HG02798 (cell line): ENCODE measurements around the gene DCP1B.

Experiments
- ATAC-seq: cut with Tn5 transposase; IDR thresholded peaks from one replicate; pipeline ENCODE4 v1.9.1; 2021; ENCODE audit warnings: mild to moderate bottlenecking; ENCODE audit not compliant: unreplicated experiment, poor library complexity

Gene DCP1B

DNA sequence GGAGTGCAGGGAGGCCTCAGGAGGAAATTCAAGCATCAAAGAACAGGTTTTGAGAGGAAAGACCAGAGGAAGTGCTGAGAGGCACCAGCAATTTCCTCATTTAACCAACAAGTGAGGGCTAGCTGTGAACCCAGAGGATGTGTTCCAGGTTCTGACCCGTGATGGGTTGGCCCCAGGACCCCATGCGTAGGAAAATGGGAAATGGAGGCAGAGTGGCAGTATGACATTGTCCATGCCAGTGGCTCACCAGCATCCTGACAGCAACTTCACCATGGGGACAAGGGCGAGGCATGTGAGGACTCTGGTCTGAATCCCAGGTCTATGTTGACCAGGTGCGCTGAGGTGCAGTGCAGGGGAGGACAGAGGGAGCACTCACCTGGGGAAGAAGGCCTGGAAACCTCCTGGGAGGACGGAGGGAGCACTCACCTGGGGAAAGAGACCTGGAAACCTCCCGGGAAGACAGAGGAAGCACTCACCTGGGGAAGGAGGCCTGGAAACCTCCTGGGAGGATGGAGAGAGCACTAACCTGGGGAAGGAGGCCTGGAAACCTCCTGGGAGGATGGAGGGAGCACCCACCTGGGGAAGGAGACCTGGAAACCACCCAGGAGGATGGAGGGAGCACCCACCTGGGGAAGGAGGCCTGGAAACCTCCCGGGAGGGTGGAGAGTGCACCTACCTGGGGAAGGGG lies 79.1 kb downstream of the DCP1B start:
- no peak for ATAC-seq

DNA sequence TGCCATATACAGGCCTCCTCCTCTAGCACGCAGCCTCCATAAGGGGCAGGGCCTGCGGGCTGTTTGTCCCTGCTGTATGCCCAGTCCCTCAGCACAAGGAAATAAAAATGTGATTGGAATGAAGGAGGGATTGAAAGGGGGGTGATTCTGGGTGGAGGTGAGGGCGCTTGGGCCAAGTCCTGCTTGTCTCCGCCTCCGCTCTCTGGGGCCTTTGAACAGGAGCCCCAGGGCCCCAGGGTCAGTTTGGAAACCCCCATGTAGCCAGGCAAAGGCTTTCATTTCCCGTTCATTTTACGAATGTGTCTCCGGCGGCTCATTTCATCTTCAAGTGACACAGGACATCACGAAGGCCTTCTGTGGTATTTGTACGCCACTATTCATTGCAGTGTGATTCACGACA lies 81.3 kb downstream of the DCP1B start:
- ATAC-seq = no peak

DNA sequence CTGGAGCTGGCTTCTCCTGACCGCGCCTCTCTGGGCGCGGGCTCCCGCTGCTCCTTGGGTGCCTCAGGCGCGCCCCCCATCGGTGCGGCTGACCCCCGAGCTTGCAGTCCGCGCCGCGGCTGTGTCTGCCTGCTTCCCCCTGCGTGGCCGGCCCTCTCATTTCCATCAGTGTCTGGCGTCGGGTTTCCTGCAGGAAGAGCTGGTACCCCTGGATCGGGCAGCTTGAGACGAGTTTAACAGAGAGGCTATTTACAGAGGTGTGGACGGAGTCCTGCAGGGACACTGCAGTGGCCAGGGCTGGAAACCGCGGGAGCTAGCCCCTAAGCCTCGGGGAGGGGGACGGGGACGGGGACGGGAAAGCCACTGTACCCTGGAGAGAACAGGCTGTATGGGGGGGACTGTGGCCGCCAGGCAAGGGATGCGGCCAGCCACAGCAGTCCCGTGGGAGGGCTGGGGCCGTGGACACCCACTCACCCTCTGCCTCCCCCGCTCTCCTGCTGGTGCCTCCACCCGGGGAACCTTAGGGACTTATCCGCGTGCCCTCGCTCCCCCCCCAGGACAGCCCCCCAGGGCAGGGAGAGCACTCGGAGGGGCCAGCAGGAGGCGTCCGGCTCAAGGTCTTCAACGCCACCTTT lies 82.1 kb downstream of the DCP1B start:
- ATAC-seq = no peak

DNA sequence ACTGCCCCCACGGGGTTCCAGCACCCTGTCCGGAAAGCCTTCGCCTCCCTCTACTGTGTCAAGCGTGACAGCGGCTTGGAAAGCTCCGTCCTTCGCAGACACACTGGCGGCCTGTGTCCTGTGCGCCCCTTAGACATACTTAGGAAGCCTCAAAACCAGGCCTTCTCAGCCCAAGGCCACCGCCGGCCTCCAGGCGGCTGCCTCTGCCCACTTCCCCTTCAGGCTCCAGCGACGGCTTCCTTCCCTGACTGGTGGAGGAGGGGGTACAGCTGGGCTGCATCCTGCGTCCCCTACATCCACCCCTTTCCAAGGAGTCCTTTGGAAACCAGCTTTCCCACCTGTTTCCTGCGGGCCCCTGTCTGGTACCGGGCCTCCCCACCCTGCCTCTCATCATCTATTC lies 83.3 kb downstream of the DCP1B start:
- no peak for ATAC-seq

DNA sequence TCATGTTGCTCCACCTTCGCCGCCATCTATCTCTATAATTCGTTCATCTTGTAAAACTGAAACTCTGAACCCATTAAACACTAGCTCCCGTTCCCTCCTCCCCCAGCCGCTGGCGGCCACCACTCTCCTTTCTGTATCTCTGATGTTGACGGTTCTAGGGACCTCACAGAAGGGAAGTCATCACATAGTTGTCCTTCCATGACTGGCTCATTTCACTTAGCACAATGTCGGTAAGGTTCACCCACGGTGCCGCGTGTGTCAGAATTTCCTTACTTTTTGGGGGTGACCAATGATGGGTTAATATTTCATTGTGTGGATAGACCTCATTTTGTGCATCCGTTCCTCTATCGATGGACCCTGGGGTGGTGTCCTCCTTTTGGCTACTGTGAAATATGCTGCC lies 83.8 kb downstream of the DCP1B start:
- no peak for ATAC-seq

DNA sequence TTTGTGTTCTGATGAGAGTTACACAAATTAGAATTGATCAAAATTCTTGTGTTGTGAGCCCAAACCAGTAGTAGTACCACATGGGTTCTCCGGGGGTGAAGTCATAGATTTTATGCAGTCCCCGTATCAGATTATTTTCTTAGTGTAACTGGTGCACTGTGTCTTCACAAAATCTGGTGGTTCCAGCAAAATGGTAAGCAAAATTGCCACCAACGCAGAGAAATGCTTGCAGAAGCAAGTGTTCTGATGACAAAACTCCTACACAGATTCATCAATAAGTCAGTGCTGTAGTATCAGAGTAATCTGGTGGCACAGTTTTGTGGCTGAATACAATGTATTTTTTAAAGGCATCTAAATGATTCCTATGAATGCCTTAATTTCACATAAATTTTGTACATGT lies 84.5 kb downstream of the DCP1B start:
- ATAC-seq = no peak

DNA sequence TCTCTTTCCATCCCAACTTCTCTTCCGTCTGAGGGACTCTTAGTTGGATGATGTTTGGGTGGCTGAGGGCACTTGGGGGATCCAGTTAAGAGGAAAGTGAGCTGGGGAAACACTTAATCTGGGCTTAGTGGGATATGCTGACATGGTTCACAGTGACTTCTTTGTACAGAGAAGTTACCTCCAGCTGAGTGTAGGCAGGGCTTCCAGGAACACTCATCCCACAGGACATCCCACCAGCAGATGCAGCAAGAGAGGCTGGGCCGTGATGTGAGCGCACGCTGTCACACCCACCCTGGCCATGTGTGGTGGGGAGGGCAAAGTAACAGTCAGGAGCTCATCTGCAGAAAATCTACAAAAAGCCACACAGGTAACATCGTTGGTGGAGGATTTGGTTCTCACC lies 85.0 kb downstream of the DCP1B start:
- no peak for ATAC-seq

DNA sequence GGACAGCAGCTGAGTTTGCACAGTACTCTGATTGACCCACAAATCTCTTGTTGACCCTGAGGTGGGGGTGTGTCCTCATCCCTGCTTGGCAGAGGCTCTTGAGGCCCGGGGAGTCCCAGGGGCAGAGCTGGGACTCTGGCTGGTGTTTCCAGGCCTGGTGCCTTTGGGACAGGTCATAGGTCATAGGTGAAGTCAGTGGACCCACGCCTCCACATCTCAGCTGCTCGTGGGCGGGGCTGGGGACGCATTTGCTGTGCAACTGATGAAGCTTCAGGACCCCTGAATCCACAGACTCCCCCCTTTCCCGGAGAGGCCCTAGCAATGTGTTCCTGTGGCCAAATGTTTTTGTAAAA lies 85.4 kb downstream of the DCP1B start:
- ATAC-seq = no peak

DNA sequence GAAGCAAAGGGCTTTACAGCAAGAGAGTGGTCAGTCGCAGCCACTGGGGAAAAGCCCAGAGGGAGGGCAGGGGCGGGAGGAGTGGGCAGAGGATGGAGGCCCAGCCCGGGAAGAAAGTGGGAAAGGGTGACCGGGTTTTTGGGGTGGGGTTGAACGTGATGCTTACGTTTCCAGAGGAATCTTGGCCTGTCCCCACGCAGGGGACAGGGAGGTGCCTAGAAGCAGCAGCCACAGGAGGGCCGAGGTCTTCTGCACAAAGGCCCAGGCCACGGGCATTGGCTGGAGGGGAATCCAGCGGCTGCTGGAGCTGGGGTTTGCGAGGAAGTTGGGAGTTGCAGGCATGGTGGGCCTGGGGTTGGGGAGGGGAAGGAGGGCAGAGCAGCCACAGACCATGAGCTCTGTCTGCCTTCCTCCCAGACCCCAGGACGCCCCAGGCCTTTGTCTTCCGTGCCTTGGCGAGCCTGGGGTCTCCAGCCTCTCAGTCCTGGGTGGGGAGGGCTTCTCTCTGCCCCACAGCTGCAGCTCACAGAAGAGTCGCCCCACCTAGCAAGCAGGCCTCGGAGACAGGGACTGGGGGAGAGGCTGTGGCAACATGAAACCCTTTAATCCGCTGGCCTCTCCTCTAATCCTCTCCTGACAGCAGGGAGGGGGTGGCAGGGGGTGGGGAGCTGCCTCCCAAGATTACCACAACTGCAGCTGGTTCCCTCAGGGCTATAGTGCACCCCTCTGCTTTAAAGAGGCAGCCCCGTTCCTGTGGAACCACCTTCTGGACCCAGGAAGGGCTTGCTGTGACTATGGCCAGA lies 86.0 kb downstream of the DCP1B start, which contains the start of gene CACNA2D4:
Gene CACNA2D4, minus strand, starts transcription at position 572 of the 803 bp plus-strand sequence. Its CDS starts 179 bp downstream, at position 393.
- ATAC-seq = no peak

DNA sequence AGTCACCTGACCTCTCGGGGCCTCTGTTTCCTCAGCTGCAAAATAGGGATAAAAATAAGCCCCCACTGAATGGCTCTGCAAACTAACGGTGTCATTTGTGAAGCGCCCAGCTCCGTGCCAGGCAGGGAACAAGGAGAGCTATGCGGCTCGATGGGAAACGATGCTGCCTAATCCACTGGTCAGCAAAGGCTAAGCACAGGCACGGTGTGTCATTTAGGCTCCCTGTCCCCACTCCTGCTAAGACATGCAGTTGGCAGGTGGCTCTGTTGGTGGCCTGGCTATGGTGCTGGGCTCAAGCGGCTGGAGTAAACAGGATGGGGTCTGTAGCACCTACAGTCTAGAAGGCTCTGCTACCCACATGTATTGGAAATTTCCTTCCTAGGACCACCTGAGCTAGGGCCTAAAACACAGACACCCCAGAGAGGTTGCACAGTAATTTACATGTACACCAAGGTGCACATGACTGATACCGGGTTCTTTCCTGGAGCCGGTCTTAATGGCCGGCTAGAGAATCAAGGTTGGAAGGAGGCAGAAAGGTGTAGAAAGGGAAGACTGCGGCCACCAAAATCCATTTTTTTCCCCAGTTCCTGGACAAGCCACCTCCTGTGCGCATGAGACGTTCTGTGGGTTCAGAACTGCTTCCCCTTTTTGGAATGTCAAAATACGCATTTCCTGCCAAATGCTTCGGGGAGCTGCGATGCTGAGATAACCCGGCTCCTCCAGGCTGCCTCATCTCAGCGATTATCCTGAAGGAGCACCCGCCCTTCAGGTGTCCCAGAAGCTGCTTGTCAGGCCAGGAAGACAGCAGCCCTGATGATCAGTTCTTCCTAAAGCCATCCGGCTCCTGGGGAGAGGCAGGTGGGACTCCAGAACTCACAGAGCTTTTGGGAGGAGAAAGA lies 86.8 kb downstream of the DCP1B start:
- no peak for ATAC-seq

DNA sequence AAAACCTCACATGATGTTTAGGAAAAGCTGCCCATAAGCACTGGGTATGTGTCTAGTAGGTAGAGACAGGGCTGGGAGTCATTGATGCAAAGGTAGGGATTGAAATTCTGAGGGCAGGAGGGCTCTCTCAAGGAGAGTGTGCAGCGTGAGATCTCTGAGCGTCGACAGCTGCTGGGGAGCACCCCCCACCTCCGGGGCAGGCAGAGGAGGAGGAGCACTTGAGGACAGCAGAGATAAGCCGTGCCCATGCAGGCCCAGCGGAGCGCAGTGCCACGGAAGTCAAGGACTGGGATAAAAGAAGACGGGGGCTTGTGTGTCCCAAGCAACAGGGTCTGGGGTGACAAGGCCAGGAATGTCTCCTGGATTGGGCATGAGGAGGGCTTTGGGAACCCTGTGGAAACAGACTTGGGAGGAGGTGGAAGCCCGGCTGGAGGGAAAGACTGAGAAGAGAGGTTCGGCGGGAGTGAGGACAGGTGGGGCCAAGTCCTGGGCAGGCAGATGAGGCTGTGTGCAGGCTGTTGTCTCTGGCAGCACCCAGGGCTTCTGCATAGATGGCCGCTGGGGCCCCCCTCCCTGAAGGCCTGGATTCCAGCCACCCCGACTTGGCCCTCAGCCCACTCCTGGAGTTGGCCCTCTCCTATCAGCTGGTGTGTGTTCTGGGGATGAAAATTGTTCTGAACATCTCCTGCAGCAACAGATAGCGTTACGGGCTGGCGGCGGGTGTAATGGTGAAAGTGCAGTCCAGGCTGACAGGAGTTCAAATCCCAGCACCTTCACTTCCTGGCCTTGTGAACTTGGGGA lies 87.7 kb downstream of the DCP1B start:
- no peak for ATAC-seq

DNA sequence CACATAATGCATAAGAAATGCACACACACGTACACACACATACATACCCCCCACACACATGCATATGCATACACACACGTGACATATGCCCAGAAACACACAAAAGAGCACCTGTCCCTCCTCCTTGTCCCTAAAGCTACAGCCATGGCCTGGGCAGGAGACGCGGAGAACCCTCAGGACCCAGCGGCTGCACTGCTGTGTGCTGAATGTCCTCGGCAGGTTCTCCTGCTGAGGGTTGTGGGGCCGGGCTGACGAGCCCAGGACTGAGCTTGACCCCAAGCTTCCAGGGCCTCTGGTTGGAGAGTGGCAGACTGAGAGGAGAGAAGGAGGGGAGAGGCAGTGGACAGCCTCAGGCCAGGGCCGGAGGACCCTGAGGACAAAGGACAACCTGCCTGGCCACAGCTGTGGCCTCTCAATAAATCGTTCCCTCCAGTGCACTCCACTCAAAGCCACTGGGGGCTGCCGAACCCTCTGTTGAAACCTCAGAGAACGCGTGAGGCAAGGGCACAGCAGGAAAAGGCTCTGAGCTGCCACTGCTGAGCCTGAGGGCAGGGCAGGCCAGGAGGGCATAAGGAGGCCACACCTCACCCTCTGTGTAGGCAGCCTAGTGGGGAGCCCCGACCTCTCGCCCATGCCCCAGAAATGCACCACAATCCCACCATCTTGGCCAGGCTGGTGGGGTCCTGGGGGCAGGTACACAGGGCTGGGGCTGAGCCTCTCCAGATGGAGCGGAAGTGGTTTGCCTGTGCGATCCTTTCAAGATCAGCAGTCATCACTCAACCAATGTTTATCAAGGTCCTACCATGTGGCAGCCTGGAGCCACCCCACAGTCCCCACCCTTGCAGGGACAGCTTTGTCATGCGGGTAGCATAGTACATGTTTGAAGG lies 88.9 kb downstream of the DCP1B start:
- ATAC-seq = no peak

DNA sequence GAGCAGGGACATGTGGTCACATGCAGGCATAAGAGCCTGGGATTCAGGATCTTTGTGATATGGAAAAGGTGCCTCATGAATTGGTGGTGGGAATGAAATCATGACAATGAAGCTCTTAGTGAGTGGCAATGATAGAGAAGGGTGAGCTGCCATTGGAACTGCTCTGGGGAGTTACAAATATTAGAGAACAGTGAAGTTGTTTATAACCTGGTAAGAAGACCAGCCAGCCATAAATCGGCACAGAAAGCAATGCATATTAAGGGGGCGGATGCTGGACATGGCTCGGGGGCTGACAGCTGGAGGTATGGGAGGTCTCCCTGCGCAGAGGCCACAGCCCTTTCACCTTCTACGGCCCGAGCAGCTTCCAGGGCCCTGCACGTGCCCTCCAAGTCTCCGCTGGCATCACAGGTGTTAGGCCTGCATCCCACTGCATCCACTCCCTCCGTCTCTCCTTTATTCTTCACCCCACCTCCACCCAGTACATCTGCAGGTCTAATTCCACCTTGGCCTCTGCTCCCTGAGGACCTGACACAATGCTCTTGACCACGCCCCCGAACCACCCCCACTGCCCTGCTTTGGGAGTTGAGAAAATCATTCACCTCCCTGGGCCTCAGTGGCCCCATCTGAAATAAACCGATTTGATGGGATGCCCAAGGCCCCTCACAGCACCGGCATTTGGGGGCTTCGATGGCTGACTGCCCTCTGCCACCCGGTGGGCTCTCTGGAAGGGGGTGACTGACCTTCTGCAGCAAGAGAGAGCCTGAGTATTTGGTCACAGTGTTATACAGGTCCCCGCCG lies 89.9 kb downstream of the DCP1B start:
- ATAC-seq = no peak

DNA sequence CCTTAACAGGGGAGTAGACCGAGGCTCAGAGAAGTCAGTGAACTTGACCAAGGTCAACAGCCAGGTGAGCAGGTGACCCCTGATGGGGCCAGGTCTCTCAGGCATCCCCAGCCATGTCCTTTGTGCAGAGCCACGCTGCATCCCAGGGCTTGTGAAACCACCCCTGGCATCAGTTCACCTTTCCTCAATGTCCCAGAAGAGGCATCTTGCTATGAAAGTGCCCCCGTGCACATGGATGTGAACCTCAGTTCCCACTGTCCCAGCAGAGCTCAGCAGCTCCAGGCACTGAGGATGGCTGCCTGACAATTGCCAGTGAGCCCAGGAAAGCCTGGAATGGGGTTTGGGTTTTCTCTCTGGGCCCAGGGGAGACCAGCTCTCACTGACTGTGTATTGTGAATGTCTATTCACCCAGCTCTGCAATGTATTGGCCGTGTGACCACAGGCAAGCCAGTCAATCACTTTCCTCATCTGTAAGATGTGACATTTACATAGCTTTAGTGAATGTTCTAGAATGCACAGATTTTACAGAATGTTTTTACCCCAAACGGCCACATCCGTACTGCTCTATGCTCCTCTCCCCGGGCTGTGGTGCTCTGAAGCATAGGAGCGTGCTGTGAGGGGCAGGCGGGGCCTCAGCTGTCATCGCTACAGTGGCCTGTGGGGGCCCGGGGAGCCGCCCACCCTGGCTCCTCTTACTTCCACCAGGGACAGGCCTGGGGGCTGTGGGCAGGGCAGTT lies 90.7 kb downstream of the DCP1B start:
- no peak for ATAC-seq

DNA sequence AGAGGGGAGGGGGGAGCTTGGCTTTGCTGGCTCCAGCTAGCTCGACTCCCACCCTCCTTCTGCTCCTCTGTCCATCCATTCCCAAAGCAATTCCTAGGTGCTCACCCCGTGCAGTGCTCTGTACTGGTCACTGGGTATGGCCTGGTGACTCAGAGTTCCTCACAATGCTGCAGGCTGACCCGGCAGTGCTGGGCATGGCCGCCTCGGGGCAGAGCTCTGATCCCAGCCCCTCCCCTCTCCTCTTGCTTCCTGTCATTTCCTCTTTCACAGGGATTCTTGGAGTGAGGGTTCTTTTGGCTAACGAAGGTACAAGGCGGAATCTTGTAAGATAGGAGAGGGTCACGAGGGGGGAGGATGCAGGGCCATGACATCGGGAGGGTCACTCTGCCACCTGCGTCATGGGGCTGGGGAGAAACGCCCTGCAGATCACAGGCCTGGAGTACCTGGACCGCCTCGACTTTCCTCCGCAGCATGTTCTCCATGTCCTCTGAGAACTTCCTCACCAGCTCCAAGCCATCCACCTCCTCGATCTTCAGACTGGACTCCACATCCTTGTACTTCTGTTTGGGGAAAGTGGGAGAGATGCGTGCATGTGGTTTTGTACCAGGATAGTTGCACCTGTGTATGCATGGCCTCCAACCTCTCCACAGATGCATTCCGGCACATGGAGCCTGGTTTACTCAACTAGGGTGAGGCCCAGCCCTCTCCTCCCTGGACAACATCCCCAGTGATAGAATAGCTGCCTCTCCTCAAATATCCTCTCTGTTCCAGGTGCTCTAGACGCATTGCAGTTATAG lies 91.5 kb downstream of the DCP1B start:
- no peak for ATAC-seq
